HepG2 (cell line): Measurements from ENCODE around the gene P2RX2. TPM values are rescaled to one million over a fixed set of nuclear protein-coding genes. Genes with fewer than 3 reads are reported as not detected.
A peak's percentile ranks its signal among the peaks of the same experiment; 100 is the strongest.

Source experiments
- CEBPB ChIP-seq: IDR thresholded peaks from 2 replicates; pipeline ENCODE4 v1.6.1; 2011; ENCODE audit warnings: low read depth, low read length, improper control_type of control experiment, borderline replicate concordance
- CEBPZ ChIP-seq: IDR thresholded peaks from 2 replicates; pipeline ENCODE4 v1.6.1; 2012; ENCODE audit warnings: low read length, improper control_type of control experiment
- DZIP1 ChIP-seq: sonication (generic); formaldehyde crosslinking; IDR thresholded peaks from 2 replicates; pipeline ENCODE4 v1.5.0; 2020; ENCODE audit warnings: mild to moderate bottlenecking, missing genetic modification reagents
- FOXA3 ChIP-seq: IDR thresholded peaks from 2 replicates; pipeline ENCODE4 v1.6.1; 2016; ENCODE audit warnings: missing genetic modification reagents, missing compliant biosample characterization
- FOXP1 ChIP-seq, 2 experiments: fragments of 450-650 bp in 1 of 2; IDR thresholded peaks; 2 replicates each; pipeline ENCODE4 v1.6.1; 2017 to 2018; ENCODE audit warnings: antibody characterized with exemption in 1 of 2
- GATAD2A ChIP-seq: IDR thresholded peaks from 2 replicates; pipeline ENCODE4 v1.6.1; 2016
- HDAC1 ChIP-seq: sonication (generic); formaldehyde crosslinking; IDR thresholded peaks from 2 replicates; pipeline ENCODE4 v1.5.1; 2020; ENCODE audit warnings: mild to moderate bottlenecking, missing genetic modification reagents
- HNF4G ChIP-seq, 2 experiments: sonication (generic) in 1 of 2; formaldehyde crosslinking in 1 of 2; IDR thresholded peaks; 2 replicates each; pipeline versions ENCODE4 v1.4.0 to v1.6.1; 2011 to 2020; ENCODE audit warnings: borderline replicate concordance in 2 of 2, low read depth in 2 of 2, mild to moderate bottlenecking in 2 of 2, low read length in 1 of 2, missing genetic modification reagents in 1 of 2, moderate library complexity in 1 of 2
- HOXD1 ChIP-seq: sonication (generic); formaldehyde crosslinking; IDR thresholded peaks from 2 replicates; pipeline ENCODE4 v1.5.0; 2020; ENCODE audit warnings: missing genetic modification reagents
- MED13 ChIP-seq: sonication (generic); formaldehyde crosslinking; IDR thresholded peaks from 2 replicates; pipeline ENCODE4 v1.5.0; 2020; ENCODE audit warnings: missing genetic modification reagents
- PAXIP1 ChIP-seq: sonication (generic); formaldehyde crosslinking; conservative IDR thresholded peaks from 2 replicates; pipeline ENCODE4 v1.4.0; 2020; ENCODE audit warnings: mild to moderate bottlenecking, missing genetic modification reagents, moderate library complexity
- SRSF1 ChIP-seq: fragments of 200-400 bp; formaldehyde crosslinking; optimal IDR thresholded peaks from 2 replicates; pipeline ENCODE3; 2017; ENCODE audit warnings: mild to moderate bottlenecking, low read depth, low read length, moderate library complexity
- TEAD3 ChIP-seq: optimal IDR thresholded peaks from 2 replicates; pipeline ENCODE3; 2016; ENCODE audit warnings: borderline replicate concordance
- U2AF1 ChIP-seq: fragments of 200-400 bp; formaldehyde crosslinking; optimal IDR thresholded peaks from 2 replicates; pipeline ENCODE3; 2017; ENCODE audit warnings: mild to moderate bottlenecking, low read depth, low read length
- ZBTB20 ChIP-seq: sonication (generic); formaldehyde crosslinking; IDR thresholded peaks from 2 replicates; pipeline ENCODE4 v1.8.1; 2023; ENCODE audit warnings: missing genetic modification reagents, low read depth, mild to moderate bottlenecking, borderline replicate concordance
- ZMYM3 ChIP-seq: sonication (generic); formaldehyde crosslinking; IDR thresholded peaks from 2 replicates; pipeline ENCODE4 v1.5.1; 2020; ENCODE audit warnings: mild to moderate bottlenecking, missing genetic modification reagents
- ZNF616 ChIP-seq: sonication (generic); formaldehyde crosslinking; IDR thresholded peaks from 2 replicates; pipeline ENCODE4 v1.5.0; 2020; ENCODE audit warnings: low read depth, mild to moderate bottlenecking, missing genetic modification reagents
- ZNF768 ChIP-seq: sonication (generic); formaldehyde crosslinking; IDR thresholded peaks from 2 replicates; pipeline ENCODE4 v1.4.0; 2020; ENCODE audit warnings: missing genetic modification reagents
- ZSCAN25 ChIP-seq: sonication (generic); formaldehyde crosslinking; IDR thresholded peaks from 2 replicates; pipeline ENCODE4 v1.8.0; 2022; ENCODE audit warnings: mild to moderate bottlenecking, missing genetic modification reagents
- polyA plus RNA-seq, 8 experiments: library from polyadenylated mRNA; depleted of rRNA in 3 of 8; stranded (reverse) in 7 of 8; unstranded in 1 of 8; fragments of >200 nt; fragmentation: Illumina TruSeq in 4 of 8; extraction: Trizol in 4 of 8; gene quantifications; 2 replicates each; pipeline versions ENCODE4 v1.2.1 to v1.2.3, GENCODE V29; 2011 to 2016; ENCODE audit warnings: low read depth in 4 of 8, missing spikeins in 1 of 8, mixed read lengths in 1 of 8; ENCODE audit not compliant: insufficient read depth in 1 of 8
- total RNA-seq, 5 experiments: library from RNA; depleted of rRNA; stranded (reverse); fragments of >200 nt; fragmentation: Illumina TruSeq; extraction: Trizol; gene quantifications; 2 replicates each; pipeline ENCODE4 v1.2.3, GENCODE V29; 2016; ENCODE audit warnings: low read depth in 1 of 5

Gene P2RX2
- total and polyA plus RNA-seq, 2 of the 13 experiments (the other 11 are each of a cell fraction or from before 2014, with no cell fraction given), result not detected

GRCh38 chr12:132604668-132605441 lies 13.7 kb upstream of the P2RX2 start (continued):
- TF ChIP-seq DZIP1 (CRISPR knock-in tag), result 0 out of 2 replicates have a peak, but pooled peaks have one; percentile 53
- TF ChIP-seq ZBTB20 (CRISPR knock-in tag), result no peak
- no peak for TF ChIP-seq CEBPZ
- TF ChIP-seq FOXA3 (CRISPR knock-in tag), result peak; percentile 33; the same call in 1 of the 2 replicates
- TF ChIP-seq ZMYM3 (CRISPR knock-in tag), result peak; percentile 78
- TF ChIP-seq TEAD3 (CRISPR knock-in tag), result no peak
- TF ChIP-seq HNF4G (IDR thresholded peaks at IDR 0.05; ENCODE audit: borderline replicate concordance, low read depth, low read length), result peak; percentile 11; the same call in 1 of the 2 replicates
- TF ChIP-seq HNF4G (CRISPR knock-in tag; IDR thresholded peaks at IDR 0.05; ENCODE audit: borderline replicate concordance, low read depth), result no peak
- TF ChIP-seq SRSF1, result no peak
- TF ChIP-seq ZSCAN25 (CRISPR knock-in tag), result peak; percentile 99
- no peak for TF ChIP-seq CEBPB
- no peak for TF ChIP-seq HOXD1 (CRISPR knock-in tag)
- no peak for TF ChIP-seq MED13 (CRISPR knock-in tag)
- no peak for TF ChIP-seq ZNF616 (CRISPR knock-in tag)
- peak; percentile 41; the same call in 1 of the 2 replicates for TF ChIP-seq HDAC1
- peak; percentile 90 for TF ChIP-seq ZNF768 (CRISPR knock-in tag)
- TF ChIP-seq U2AF1, result no peak
- TF ChIP-seq FOXP1 (IDR thresholded peaks at IDR 0.05), result no peak
- TF ChIP-seq FOXP1 (CRISPR knock-in tag; IDR thresholded peaks at IDR 0.05), result 0 out of 2 replicates have a peak, but pooled peaks have one; percentile 28
- TF ChIP-seq GATAD2A (CRISPR knock-in tag), result peak; percentile 25; the same call in 1 of the 2 replicates
- peak; percentile 59 for TF ChIP-seq PAXIP1 (CRISPR knock-in tag)
